Peyer's patch (tissue), 4 donors: ENCODE results near the gene PSMA3.

ENCODE experiments used
- CTCF ChIP-seq, 6 experiments: fragments of 450-650 bp in 4 of 6; fragments of 200-600 bp in 2 of 6; sonication (generic) in 1 of 6; IDR thresholded peaks; one replicate each; pipeline ENCODE4 v1.5.1; 2017 to 2019; ENCODE audit warnings: antibody characterized with exemption in 6 of 6, mild to moderate bottlenecking in 3 of 6, moderate library complexity in 1 of 6
- POLR2A ChIP-seq, 2 donors: fragments of 450-650 bp; IDR thresholded peaks; one replicate each; pipeline ENCODE4 v1.5.1; 2017; ENCODE audit warnings: antibody characterized with exemption in 2 of 2, mild to moderate bottlenecking in 2 of 2, moderate library complexity in 2 of 2

GRCh38 chr14:58301416-58301815 lies 56.8 kb downstream of the PSMA3 start:
- TF ChIP-seq CTCF (IDR thresholded peaks at IDR 0.05) (no peak), POLR2A (IDR thresholded peaks at IDR 0.05) (no peak)
